ENCODE data around the gene TBC1D22A.
A peak's percentile ranks its signal among the peaks of the same experiment; 100 is the strongest.
"Not testable (repeated sequence)": the region's sequence is repeated elsewhere in the genome, so short reads cannot be mapped to it uniquely, and the experiment has no call there.

Gene TBC1D22A

DNA sequence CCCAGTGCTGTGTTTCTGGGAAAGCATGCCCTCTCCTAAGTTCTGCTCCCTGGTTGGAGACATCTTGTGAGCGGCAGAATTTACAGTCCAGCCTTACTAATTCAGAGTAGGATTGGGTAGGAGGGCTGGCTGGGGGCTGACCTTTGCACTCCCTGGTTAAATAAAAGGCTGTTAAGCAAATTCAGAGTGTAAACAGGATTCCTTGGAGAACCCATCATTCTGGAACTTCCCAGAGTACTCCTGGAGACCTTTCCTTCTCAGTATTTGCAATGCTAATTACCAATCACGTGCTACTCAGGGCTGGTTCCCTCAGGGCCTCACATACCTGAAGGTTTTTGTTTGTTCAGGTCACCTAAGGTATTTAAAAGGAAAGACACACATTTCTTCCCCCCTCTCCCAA lies 340.2 kb downstream of the TBC1D22A start:
- no peak for DNase-seq (ENCODE audit: low spot score)

DNA sequence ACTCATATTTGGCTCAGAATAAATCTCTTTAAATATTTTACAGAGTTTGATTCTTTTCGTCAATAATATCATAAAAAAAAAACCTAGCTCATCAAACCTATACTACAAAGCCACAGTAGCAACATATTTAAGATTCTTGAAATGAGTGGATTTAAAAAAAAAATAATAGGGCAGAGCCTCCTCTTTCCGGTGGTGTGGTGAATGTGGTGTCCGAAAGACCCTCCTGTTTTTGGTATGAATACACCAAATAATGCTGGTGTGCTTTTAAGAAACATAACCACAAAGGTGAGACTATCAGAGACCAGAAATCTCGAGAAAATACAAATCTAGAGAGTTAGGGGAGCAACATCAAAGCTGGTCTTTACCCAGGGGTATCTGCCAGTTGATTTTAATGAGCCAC lies 342.6 kb downstream of the TBC1D22A start:
- no peak for DNase-seq (ENCODE audit: low spot score)

DNA sequence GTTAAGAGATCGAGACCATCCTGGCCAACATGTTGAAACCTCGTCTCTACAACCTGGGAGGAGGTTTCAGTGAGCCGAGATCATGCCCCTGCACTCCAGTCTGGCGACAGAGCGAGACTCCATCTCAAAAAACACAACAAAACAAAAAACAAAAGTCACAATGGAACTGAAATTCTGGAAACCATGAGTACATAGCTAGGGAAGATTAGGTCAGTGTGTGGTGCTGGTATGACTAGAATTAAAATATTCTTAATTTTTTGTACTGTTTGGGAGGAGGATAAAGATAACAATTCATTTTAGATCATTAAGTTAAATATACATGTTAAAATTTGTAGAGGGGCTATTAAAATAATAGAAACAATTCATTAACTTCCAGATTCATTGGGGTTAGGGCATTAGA lies 344.4 kb downstream of the TBC1D22A start:
- DNase-seq (ENCODE audit: low spot score): no peak

DNA sequence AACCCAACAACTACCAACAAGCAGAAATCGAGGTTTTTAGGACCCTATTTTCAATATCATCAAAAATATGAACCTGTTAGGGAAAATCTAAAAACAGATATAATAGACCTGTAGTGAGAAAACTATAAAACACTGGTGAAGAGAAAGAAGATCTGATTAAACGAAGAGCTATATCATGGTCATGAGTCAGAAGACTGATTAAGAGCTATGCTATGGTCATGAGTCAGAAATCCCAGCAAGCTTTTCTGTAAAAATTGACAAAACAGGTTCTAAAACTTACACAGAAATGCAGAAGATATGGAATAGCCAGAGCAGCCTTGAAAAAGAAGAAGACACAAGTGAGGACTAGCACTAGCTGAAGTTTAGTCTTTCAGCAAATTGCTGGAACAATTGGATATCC lies 345.0 kb downstream of the TBC1D22A start:
- DNase-seq (ENCODE audit: low spot score): no peak

DNA sequence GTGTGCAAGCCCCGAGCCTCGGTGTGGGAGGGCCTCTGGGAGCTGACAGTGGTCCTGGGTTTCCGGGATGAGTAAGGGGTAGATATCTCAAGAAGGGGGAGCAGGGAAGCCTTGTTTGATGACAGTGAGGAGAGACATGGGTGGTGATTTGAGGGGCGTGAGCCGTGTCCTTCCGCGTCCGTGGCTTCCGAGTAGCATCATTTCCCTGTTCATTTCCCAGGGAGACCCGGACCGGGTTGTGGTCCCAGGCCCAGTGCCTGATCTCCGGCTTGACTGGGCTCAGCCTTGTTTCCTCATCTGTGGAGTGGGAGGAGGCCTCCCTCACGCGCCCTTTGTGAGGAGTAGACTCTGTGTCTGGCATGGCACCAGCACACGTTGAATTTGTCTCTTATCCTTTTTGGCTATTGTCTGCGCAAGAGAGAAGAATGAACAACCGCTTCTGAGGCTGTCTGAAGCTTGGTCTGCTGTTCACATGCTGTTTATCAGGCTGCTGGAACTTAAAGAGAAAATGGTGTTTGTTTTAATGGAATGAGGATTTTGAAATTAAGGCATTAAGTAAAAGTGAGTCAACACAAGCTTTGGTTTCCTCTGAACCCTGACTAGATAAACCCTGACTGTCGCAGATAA lies 348.5 kb downstream of the TBC1D22A start:
- no peak for DNase-seq (ENCODE audit: low spot score)

DNA sequence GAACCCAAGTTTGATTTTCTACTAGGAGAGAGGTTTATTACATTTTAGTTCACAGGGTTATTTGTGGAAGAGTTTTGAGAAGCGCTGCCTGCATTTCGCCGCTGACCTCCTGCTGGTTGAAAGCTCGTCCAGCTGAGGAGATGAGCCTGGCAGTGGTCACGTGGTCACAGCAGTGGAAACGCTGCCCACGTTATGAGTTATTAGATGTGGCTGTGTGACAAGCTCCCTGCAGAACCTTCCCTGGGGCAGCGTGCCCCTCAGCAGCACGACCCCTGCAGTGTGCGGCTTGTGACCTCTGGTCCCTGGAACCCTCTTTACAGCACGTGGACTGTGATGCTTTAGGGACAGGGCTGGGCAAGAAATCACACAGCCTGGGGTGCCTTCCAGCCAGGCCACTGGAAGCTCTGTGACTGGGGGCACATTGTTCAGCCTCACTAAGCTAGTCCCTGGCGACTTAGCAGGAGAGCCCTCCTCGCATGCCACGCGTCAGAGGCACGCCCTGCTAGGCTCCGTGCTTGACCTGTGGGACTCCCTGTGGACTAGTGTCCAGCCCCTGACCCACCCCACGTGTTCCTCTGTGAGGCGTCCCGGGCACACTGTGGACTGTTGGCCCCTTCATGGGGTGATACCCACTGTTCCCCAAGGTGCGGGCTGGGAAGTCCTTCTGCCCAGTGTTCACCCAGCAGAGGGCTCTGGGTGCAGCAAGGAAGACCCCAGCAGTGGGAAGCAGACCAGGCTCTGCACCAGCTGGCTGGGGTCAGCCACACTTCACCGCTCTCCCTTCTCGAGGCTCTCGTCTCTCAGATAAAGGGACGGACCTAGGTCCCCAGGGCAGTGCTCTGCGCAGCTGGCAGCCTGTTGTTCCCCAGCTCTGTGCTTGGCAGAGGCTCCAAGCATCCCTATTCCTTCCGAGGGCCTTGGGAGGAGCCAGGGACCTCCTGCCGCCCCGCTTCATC lies 349.5 kb downstream of the TBC1D22A start:
- no peak for DNase-seq (ENCODE audit: low spot score)

DNA sequence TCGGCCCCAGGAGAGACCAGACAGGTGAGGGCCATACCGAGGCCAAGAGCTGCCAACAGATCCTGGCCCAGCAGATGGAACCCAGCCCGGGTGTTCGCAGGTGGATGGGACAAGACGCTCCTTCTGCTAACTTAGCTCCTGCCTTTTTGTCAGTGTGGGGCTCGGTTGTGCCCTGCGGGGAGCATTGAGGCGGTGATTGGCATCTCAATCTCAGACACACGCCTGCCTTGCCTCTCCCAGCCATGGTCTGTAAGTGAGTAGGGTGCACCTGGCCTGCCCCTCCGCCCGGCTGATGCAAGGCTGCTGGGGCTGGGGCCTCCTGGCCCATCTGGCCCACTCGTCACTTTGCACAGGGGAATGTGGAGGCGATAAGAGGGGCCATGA lies 350.1 kb downstream of the TBC1D22A start:
- DNase-seq (ENCODE audit: low spot score): no peak

DNA sequence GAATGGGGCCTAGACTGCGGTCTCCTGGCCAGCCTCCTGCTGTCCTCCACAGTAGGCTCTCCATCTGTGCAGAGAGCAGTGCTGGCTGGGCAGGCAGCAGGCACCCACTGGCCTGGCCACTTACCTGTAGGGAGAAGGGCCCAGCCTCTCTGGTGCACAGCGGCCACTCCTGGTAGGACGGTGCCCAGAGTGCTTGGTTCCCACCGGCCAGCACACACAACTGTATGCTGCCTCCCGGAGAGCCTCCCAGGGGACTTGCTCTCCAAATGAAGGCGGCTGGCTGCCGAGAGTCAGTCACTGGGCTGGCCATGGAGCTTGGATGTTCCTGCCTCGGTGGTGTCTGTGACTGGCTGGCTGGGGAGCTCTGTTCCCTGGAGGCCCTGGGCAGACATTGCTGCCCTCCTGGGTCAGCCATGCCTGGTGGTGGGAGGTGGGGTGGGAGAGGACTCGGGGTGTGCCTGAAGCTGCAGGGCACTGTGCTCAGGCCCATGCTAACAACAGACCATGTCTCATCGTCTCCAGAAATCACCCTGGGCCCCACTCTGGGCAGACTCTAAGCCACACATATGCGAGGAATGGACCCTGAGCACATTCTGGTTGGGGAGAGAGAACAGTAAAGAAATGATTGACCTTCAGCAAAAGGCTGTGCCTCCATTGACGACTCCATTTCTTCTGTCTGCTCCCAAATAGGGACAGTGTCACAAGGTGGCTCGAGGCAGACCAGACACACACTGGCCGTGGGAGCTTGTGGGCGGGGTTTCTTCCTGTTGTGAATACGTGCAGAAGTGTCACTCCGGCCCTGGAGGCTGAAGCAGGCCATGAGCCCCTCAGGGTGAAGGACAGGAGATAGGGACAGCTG lies 350.8 kb downstream of the TBC1D22A start:
- DNase-seq (ENCODE audit: low spot score): no peak

DNA sequence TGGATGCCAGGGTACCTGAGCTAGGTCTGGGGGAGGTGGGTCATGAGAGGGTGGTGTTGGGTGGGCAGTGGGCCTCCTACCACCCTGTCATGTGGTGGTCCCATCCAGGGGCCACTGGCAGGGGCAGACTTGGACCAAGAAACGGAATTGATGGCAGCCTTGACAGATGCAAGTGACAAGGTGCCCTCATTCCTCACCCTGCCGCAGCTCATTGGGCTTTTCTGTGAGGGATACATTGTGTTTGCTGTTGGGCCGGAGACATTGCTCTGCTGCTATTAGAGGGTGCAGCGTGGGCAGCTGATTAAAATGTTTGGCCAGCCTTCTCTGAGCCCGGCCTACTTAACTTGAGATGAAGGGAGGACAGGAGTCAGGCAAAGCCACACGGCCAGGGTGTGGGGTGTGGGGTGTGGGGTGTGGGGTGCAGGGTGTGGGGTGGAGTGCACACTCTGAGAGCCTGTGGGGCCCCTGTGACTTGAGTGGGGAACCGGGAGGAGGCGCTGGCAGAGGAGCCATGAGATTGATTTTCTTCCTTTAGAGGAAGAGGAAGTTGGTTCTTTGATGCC lies 351.5 kb downstream of the TBC1D22A start:
- DNase-seq (ENCODE audit: low spot score): no peak

DNA sequence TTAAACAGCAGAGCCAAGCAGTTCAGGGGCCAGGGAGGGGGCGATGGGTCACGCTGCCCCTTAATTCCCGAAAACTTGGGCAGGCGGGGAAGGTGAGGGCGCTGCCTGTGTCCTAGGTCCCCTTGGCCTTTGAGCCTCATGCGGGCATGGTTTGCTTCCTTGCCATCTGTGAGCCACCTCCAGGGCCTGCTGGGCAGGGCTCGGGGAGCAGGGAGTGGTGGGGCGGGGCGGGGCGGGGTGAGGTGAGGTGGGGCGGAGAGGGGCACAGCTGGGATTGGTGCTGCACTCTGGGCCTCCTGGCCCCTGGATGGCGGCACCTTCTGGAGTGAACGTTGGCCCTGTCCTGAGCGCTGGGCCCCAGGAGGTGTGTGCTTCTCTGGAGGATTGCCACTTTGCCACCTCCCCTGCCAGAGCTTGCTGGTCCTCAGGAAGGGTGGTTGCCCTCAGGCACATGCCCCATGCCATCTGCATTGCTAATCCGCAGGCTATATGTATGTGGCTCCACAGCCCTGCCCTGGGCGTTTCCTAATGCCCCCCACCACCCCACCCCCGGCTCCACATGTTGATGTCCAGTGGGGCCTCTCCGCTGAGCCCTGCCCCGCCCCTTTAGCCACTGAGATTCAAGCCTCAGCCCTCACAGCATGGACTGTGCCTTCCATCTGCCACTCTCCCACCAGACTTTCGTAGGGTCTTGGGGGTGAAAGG lies 352.5 kb downstream of the TBC1D22A start:
- peak; percentile 15 for DNase-seq (ENCODE audit: low spot score)

DNA sequence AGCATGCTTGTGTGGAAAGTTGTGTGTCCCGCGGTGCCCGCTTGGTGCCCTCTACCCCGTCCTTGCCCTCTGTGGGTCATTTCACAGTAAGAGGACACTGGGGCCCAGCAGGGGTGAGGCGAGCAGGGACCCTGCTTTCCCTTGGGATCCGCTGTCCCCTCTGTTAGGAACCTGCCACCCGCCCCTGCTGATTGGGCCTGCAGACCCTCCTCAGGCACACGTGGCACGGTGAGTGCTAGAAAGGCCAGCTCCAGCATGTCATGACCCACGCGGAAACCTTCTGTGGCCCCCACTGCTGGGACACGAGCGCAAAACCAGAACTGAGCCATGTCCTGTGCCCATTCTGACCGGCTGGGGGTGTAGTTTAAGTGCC lies 353.1 kb downstream of the TBC1D22A start:
- DNase-seq (ENCODE audit: low spot score): no peak

DNA sequence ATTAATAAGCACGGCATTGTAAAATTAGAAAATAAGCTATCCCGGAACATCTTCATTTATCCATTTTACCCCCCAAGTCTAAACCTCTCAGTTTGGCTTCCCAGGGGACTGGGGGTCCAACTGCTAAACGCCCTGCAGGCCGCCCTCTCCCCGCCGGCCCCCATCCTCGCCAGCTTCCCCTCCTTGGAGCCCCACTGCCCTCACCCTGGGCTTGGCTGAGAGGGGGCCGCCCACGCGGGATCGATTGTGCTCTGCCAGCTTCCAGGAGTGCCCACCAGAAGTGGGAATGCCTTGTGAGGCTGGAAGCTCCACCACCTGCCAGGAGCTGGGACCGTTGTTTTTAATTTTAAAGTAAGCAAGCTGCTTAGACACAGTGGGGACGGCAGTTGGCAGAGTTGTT lies 353.5 kb downstream of the TBC1D22A start:
- DNase-seq (ENCODE audit: low spot score): no peak

DNA sequence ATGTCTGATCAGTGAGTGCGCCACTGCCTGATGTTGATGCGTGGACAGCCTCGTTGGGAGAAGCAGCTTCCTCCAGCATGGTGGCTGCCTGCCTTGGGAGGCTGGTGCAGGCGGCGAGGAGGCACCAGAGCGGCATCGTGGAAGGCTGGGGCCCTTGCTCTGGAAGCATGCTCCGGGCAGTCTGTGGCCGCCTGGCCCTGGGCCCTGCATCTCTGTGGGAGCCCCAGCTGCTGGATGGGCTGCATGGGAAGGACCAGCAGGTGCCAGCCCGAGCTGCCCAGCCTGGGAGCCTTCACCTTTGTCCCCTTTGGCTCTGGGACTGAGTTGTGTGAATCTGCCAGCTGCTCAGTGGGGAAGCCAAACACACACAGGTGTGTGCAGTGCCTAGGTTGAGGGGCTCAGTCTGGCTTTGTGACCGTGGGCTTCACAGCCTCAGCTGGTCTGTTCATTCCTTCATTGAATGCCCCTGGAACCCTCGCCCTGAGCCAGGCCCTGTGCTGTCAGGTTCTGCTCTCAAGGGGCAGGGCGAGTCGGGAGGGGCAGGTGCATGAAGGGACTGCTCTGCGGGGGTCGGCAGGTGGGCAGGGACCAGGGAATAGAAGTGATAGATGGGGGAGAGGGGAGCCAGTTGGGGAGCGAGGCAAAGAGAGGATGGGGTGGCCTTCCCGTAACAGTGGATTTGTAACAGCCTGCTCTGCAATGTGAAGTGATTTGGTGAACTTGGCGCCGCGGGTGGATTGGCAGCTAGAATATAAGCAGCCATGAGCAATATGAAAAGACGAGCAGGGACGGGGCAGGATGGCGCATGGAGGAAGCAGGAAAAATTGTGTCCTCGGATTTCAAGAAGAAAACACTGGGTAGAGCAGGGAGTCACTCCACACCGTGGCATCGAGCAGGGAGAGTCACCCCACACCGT lies 354.2 kb downstream of the TBC1D22A start:
- no peak for DNase-seq (ENCODE audit: low spot score)

DNA sequence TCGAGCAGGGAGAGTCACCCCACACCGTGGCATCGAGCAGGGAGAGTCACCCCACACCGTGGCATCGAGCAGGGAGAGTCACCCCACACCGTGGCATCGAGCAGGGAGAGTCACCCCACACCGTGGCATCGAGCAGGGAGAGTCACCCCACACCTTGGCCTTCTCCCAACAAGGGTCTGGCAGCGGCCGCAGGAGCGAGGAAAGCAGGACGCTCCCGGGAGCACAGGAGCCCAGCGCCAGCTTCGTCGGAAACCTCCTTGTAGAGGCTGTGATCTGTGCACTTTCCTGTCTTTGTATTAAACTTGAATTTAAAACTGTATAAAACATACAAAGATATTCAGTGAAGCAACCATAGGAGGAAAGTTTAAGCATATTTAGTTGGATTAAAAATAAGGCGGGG lies 355.0 kb downstream of the TBC1D22A start:
- DNase-seq (ENCODE audit: low spot score): not testable (repeated sequence)

DNA sequence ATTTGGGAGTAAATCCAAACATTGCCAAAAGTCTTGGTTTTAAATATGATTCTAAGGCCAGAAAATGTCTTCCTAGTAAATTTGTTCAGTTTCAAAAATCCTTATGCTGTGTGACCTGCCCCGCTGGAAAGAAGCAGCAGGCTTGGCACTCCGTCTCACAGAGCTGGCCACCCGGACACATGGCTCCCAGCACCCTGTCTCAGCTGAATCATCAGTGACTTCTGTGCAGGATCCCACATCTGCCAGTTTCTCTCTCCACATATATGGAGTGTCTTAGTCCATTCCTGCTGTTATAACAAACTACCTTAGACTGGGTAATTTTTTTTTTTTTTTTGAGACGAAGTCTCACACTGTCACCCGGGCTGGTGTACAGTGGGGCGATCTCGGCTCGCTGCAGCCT lies 356.7 kb downstream of the TBC1D22A start:
- DNase-seq (ENCODE audit: low spot score): no peak

DNA sequence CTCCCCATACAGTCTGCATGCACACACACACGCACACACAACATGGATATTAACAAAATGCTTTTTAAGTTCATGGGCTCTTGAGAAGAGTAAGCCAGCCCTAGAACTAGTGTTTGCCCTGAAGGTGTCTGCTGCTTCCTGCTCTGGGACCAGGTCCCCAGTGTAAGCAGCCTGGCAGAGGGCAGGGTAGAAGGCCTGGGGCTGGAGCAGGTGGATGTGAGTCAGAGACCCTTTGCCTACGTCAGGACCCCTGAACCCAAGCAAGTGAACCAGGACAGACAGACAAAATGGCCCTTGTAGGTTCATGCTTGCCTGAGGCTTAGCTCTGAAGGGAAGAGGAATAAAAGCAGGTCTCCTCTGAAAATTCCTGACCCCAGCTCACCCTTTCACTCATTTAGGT lies 357.9 kb downstream of the TBC1D22A start:
- DNase-seq (ENCODE audit: low spot score): no peak

DNA sequence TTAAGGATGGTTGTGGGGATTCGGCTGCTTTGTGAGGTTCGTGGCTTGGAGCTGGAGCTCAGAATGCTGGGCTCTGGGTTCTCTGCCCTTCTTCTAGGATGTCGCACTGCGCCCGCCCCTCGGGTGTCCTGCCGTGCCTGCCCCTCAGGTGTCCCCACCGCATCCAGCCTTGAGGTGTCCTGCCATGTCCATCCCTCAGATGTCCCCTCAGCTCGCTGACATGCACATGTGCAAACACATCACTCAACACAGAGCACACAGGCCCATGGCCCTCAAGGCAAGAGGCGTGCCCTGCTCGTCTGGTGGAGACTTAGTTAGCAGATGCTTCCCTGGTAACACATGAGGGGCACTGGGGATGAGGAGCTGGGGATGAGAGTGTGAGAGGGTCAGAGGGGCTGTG lies 359.3 kb downstream of the TBC1D22A start:
- DNase-seq (ENCODE audit: low spot score): no peak

DNA sequence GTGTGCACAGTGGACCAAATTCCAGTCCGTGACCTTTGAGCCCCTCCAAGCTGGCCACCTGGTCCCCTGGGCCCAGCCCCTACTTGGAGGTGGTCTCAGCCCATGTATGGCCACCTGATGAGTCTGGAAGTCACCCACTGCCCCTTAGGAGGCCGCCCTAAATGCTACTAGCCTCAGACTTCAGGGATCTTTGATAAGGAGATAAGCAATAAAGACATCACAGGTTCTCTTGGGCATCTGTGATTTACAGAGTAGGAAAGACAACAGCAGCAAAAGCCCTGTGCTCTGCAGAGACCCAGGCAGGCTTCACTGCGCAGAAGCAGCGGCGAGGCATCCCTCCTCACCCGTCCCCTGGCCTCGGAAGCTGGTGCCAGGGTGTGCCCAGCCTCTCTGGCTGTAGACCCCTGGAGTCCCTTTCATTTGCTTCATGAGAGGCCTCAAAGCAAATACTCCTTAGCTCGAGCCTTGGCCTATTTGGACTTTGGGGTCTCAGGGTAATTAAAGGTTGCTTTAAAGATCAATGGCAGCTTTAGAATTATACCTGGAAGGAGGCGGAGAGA lies 360.1 kb downstream of the TBC1D22A start:
- no peak for DNase-seq (ENCODE audit: low spot score)

DNA sequence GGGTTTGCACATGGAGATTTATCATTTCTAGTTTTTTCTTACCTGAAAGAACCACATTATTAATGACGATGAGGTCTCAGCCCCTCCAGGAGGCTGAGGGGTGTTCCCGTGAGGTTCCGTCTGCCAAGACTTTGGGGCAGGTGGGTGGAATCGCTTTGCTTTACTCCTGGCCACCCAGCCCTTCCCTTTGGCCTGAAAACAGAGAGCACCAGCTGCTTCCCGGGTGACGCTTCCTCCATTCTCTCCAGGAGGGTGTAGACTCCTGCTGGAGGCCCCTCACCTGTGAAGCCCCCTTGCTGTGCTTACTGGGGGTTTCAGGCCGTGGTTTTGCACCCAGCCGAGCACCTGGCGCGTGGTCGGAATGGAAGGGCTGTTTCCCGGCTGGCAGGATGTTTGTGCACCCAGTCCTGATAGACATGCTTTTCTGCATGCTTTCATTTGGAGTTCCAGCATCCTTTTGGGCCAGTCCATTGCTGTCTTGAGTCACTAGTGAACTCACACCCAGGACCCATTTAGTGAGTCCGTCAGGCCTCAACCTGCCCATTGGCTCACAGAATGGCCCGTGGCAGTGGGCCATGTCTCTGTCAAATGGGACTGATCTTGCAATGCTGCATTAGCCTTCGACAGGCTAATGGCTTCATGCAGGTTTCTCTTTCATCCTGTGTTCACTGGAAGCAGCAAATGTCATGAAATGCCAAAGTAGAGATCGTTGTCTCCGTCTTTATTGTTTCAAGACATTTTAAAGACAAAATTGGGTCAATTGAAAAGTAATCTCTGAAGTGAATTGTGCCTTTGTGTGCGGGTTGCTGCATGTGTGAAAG lies 360.8 kb downstream of the TBC1D22A start:
- DNase-seq (ENCODE audit: low spot score): no peak
